ENCODE data around the gene VSTM4. TPM values are rescaled to one million over a fixed set of nuclear protein-coding genes. Genes with fewer than 3 reads are reported as not detected.

Gene VSTM4
- total and polyA plus RNA-seq, 2 experiments from 2014 or later: 9.0 to 10.2 TPM

GRCh38 chr10:49110684-49111319 lies 4.5 kb downstream of the VSTM4 start:
- no peak for DNase-seq (ENCODE audit: low spot score)
- H3K36me3 ChIP-seq (replicated peaks; ENCODE audit: insufficient read depth, low read depth): no peaks in the 10 kb centered on the region
- no peaks in the 10 kb centered on the region for H3K9me2 ChIP-seq (replicated peaks; ENCODE audit: insufficient read depth)
- H3K4me3 ChIP-seq: no peak overlapping the region
- peaks cover 8% of the 10 kb centered on the region for H3K4me1 ChIP-seq (ENCODE audit: insufficient read depth)
- H3K9me3 ChIP-seq (ENCODE audit: low read depth): no peaks in the 10 kb centered on the region
- no peak overlapping the region for H3K4me2 ChIP-seq
- no peaks in the 10 kb centered on the region for H4K20me1 ChIP-seq (ENCODE audit: insufficient read depth, poor library complexity, severe bottlenecking)
- H3K27ac ChIP-seq: no peak overlapping the region
- TF ChIP-seq EZH2 (IDR thresholded peaks at IDR 0.05; ENCODE audit: borderline replicate concordance): no peak
- TF ChIP-seq, protein P1, sequence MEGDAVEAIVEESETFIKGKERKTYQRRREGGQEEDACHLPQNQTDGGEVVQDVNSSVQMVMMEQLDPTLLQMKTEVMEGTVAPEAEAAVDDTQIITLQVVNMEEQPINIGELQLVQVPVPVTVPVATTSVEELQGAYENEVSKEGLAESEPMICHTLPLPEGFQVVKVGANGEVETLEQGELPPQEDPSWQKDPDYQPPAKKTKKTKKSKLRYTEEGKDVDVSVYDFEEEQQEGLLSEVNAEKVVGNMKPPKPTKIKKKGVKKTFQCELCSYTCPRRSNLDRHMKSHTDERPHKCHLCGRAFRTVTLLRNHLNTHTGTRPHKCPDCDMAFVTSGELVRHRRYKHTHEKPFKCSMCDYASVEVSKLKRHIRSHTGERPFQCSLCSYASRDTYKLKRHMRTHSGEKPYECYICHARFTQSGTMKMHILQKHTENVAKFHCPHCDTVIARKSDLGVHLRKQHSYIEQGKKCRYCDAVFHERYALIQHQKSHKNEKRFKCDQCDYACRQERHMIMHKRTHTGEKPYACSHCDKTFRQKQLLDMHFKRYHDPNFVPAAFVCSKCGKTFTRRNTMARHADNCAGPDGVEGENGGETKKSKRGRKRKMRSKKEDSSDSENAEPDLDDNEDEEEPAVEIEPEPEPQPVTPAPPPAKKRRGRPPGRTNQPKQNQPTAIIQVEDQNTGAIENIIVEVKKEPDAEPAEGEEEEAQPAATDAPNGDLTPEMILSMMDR (IDR thresholded peaks at IDR 0.05; ENCODE audit: poor library complexity): no peak
- TF ChIP-seq EZH2phosphoT487 (IDR thresholded peaks at IDR 0.05; ENCODE audit: low read depth, severe bottlenecking, unreplicated experiment): no peak
- 94% methylated on average over 4 of the region's 4 CpGs for WGBS (ENCODE audit: low lambda C conversion rate, missing lambda C conversion rate)
- no peak overlapping the region for H2AFZ ChIP-seq
- peaks cover 21% of the 10 kb centered on the region for H3K27me3 ChIP-seq
- H3K79me2 ChIP-seq: no peaks in the 10 kb centered on the region

DNA sequence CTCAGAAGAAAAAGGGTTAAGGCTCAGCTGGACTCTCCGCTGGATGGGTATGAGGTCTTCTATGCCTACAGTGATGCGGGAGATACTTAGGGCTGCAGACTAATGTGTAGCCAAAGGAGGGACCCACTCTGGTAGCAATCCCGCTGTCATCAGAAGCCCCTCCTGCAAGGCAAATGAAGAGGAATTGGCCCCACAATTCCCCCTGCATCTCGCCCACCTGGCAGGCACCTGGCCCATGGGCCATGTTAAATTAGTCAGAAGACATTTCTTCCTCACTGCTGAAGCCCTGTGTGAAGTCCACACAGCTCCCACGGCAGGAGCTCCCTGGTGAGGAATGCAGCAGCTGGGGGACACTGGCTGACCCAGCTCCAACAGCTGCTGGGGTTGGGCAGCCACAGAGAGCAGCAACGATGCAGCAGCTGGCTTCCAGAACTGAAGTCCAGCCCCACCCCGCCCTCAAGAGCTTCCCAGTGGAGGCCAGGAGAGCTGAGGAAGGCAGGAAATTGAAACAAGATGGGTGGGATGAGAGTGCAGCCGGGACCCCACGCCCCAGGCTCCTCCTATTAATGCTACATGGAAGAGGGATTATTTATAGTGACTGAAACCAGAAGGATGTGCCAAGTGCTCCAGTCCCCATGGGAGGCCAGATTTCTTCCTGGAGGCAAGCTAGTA lies 5.5 kb downstream of the VSTM4 start:
- peak; percentile 54 for DNase-seq (ENCODE audit: low spot score)
- H3K4me2 ChIP-seq: no peak overlapping the region
- TF ChIP-seq EZH2phosphoT487 (IDR thresholded peaks at IDR 0.05; ENCODE audit: low read depth, severe bottlenecking, unreplicated experiment): no peak
- no peak for TF ChIP-seq EZH2 (IDR thresholded peaks at IDR 0.05; ENCODE audit: borderline replicate concordance)
- TF ChIP-seq, protein P1 (IDR thresholded peaks at IDR 0.05; ENCODE audit: poor library complexity): no peak
- H3K79me2 ChIP-seq: no peaks in the 10 kb centered on the region
- no peaks in the 10 kb centered on the region for H3K36me3 ChIP-seq (replicated peaks; ENCODE audit: insufficient read depth, low read depth)
- 54% methylated on average over 9 of the region's 9 CpGs for WGBS (ENCODE audit: low lambda C conversion rate, missing lambda C conversion rate)
- no peaks in the 10 kb centered on the region for H3K9me3 ChIP-seq (ENCODE audit: low read depth)
- no peaks in the 10 kb centered on the region for H4K20me1 ChIP-seq (ENCODE audit: insufficient read depth, poor library complexity, severe bottlenecking)
- H3K4me1 ChIP-seq (ENCODE audit: insufficient read depth): peaks cover 8% of the 10 kb centered on the region
- peaks cover 18% of the 10 kb centered on the region for H3K27me3 ChIP-seq
- no peaks in the 10 kb centered on the region for H3K9me2 ChIP-seq (replicated peaks; ENCODE audit: insufficient read depth)
- H3K27ac ChIP-seq: no peak overlapping the region
- H2AFZ ChIP-seq: no peak overlapping the region
- H3K4me3 ChIP-seq: no peak overlapping the region

DNA sequence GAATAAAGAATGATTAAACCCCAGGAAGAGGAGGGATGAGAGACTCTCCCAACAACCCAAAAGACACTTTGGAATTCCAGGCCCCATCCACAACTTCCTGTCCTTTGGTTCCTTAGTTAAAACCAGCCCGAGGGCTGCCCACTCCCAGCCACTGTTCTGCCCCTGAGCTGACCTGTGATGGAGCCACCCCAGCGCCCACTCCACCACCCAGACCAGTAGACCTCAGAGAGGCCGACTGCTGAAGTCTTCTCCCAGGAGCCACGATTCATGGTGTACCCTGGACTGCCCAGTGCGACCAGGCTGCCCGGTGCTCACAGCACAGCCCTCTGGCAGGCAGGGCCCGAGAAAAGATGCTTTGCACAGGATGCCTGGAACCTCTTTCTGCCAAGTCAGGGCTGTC lies 6.7 kb downstream of the VSTM4 start:
- Histone ChIP-seq H3K4me2 (no peak overlapping the region), H3K27ac (no peak overlapping the region), H3K36me3 (replicated peaks; ENCODE audit: insufficient read depth, low read depth) (no peaks in the 10 kb centered on the region), H2AFZ (no peak overlapping the region), H4K20me1 (ENCODE audit: insufficient read depth, poor library complexity, severe bottlenecking) (no peaks in the 10 kb centered on the region), H3K9me3 (ENCODE audit: low read depth) (no peaks in the 10 kb centered on the region), H3K27me3 (peaks cover 6% of the 10 kb centered on the region), H3K4me3 (no peak overlapping the region), H3K79me2 (no peaks in the 10 kb centered on the region), H3K9me2 (replicated peaks; ENCODE audit: insufficient read depth) (no peaks in the 10 kb centered on the region), H3K4me1 (ENCODE audit: insufficient read depth) (no peaks in the 10 kb centered on the region)
- TF ChIP-seq, protein P1 (IDR thresholded peaks at IDR 0.05; ENCODE audit: poor library complexity): no peak
- no peak for TF ChIP-seq EZH2phosphoT487 (IDR thresholded peaks at IDR 0.05; ENCODE audit: low read depth, severe bottlenecking, unreplicated experiment)
- no peak for TF ChIP-seq EZH2 (IDR thresholded peaks at IDR 0.05; ENCODE audit: borderline replicate concordance)
- no peak for DNase-seq (ENCODE audit: low spot score)
- 95% methylated on average over 7 of the region's 7 CpGs for WGBS (ENCODE audit: low lambda C conversion rate, missing lambda C conversion rate)

All from hepatocyte (in vitro differentiated cells).